ENCODE results near the gene EXOC6.
"Not testable (repeated sequence)": the region's sequence is repeated elsewhere in the genome, so short reads cannot be mapped to it uniquely, and the experiment has no call there.

The EXOC6 gene

DNA sequence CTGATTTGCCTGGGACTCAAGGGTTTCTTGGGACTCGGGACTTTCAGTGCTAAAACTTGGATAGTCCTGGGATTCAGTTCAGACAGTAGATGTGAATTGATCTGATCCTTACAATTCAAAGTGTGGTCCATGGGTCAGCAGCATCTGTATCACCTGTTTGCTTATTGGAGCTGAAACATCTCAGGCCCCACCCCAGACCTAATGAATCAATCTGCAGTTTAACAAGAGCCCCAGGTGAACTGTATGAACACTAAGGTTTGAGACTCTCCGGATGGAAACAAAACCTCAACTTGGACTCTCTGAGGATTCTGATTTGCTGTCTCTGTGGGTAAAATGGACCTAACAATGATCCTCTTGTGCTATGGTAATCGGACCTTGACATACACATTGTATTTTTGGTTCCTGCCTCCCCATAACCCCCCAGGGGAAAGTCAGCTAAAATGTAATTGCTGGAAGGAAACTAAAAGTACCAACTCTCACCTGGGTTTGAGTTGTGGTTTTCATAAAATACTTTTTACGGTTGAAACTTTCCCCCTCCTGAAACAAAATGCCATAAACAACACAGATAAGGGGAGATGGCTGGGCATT is 237.0 kb downstream of the EXOC6 start:
- no peak for DNase-seq

DNA sequence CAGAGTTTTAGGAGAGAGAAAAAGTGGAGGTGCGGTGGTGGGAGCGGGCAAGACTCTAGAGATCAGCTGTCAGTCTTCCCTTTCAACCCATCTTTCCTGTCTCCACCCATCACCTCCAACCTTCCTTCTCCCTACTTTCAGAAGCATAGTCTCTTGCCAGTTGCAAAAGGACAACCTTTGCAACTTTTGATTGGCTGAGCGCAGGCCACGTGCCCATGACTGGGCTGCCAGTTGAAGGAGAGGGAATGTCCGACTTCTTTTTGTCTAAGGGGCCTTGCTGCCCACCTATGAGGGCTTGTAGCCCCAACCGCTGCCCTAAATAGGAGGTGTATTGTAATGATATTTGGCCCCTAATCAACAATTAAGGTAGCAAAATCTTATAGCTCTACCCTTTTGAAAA is 238.0 kb downstream of the EXOC6 start:
- DNase-seq: no peak

DNA sequence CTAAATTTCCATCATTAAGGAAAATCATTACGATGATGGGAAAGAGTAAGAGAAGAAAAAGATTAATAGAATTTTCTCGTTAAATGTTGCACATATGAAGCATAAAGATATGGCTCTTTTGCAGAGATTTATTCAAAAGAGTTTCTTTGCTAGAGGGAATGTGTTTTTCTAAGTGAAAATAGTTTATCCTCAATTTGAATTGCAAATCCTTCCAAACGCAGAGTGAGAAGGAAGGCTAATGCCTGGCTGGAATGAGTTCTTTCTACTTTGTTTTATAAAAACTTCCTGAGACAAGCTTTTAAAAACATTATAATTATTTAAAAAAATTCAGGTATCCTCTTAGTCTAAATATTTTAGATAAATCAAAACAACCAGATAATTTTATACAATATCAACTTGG is 239.5 kb downstream of the EXOC6 start:
- no peak for DNase-seq

DNA sequence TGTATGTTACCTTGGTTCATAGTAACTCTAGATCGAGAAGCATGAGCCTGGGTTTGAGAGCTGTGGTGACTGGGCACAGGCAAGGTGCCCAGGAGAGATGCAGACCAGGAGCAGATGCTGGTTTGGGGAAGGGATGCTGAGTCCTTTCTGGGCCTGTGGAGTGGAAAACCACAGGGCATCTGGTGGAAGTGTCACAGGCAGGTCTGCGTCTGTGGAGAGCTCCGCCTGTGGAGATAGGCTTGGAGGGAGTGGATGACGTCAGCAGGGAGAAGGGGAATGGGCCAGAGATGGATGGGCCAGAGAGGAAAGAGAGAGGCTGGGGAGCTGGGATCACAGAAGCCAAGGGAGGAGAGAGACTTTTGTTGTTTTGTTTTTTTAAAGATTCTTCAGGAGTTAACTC is 240.1 kb downstream of the EXOC6 start:
- DNase-seq: no peak

DNA sequence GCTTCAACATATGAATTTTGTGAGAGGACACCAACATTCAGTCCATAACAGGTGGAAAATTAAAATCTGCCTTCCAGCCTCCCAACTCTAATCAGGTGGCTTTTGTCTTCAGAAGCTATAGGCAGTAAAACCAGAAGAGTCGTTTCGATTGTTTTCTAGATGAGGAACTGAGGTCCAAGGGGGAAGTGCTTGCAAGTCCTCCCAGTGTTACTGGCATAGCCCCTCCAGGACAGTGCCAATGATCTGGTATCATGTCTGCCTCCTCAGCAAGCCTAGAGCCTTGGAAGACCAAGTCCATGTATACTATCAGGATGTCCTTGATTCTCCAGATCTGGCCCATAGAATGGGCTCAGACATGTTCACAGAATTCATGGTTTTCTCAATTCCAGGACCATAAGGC is 242.3 kb downstream of the EXOC6 start:
- DNase-seq: no peak

DNA sequence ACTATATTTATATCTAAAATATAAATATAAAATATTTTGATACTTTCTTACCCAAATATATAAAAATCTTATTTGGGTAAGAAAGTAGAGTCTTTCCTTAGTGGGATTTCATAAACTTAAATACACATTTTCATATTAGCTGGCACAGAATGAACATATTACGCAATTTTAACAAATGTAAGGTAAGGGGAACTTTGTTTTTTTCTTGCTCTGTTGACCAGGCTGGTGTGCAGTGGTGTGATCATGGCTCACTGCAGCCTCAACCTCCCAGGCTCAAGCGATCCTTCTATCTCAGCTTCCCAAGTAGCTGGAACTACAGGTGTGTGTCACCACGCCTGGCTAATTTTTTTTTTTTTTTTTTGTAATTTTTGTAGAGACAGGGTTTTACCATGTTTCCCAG is 243.6 kb downstream of the EXOC6 start:
- no peak for DNase-seq

DNA sequence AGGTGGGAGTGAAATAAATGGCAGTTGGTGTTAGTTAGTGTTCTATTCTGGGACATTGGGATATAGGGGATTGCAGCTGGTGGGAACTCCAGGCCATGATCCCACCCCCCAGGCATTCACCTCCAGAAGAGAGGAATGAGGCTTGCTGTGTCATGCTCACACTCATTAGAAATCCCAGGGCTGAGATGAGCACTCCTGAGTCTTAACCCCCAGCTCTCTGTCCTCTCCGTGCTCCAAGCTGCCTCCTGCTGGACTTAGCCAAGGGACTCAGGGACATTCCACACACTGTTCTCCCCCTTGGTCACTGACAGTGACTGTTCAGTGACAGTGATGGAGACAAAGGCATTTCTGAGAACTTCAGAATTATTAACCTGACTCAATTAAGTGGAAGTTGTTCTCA is 246.9 kb downstream of the EXOC6 start:
- no peak for DNase-seq

DNA sequence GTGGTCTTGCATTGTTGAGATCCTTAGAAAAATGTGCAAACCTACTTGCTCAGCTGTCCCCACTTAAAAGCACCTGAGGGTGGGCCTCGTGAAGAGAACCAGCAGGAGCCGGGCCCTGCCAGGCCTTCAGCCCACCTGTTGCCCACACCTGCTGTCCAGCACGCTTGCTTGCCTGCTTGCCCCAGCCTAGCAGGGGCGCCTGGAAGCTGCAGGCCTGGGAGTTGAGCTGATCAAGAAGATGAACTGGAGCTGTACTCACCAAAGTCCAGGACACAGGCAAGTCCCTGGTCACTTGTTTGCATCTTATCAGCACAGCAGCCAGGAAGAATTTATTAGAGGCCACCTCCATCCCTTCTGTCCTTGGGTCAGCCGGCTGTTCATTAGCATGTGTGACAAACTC is 248.6 kb downstream of the EXOC6 start:
- no peak for DNase-seq

DNA sequence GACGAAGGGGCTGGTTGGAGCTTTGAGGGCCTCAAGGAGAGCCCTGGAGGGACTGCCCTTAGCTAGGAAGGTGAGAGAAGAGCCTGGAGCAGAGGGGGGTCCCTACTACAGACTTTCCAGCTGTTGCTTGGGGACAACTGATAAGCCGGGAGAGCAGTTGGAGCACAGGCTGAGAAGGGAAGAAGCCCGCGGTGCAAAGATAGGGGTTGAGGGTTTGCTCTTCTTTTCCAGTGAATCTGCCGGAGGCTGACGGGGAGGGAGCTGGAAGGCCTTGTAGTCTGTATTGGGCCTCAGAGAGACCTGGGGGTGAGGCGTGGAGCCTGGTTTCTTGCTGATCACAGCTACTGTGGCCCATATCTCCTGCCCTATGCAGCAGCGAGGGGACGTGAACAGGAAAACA is 249.1 kb downstream of the EXOC6 start:
- DNase-seq: no peak

DNA sequence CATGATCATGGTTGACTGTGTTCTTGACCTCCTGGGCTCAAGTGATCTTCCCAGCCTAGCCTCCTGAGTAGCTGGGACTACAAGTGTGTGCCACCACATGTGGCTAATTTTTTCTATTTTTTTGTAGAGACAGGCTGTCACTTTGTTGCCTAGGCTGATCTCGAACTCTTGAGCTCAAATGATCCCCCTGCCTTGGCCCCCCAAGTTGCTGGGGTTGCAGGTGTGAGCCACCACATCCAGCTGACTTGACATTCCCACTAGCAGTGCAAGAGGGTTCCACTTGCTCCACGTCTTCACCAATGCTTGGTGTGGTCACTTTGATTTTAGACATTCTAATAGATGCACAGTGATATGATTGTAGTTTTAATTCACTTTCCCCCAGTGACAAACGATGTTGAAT is 250.5 kb downstream of the EXOC6 start:
- no peak for DNase-seq

DNA sequence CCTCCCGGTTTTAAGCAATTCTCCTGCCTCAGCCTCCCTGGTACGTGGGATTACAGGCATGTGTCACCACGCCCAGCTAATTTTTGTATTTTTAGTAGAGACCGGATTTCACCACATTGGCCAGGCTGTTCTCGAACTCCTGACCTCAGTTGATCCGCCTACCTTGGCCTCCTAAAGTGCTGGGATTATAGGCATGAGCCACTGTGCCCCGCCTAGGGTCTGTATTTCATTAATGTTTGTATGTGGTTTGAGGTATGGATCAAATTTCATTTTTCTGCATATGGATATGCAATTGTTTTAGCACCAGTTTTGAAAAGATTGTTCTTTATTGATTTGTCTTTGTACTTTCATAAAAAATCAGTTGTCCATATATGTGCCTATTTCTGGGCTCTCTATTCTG is 251.3 kb downstream of the EXOC6 start:
- no peak for DNase-seq

DNA sequence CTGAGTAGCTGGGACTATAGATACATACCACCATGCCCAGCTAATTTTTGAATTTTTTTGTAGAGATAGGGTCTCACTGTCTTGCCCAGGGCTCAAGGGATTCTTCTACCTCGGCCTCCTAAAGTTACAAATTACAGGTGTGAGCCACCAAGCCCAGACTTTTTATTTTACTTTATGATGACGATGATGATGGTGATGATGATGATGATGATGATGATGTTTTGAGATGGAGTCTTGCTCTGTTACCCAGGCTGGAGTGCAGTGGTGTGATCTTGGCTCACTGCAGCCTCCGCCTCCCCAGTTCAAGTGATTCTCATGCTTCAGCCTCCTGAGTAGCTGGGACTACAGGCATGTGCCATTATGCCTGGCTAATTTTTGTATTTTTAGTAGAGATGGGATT is 252.8 kb downstream of the EXOC6 start:
- DNase-seq: not testable (repeated sequence)

DNA sequence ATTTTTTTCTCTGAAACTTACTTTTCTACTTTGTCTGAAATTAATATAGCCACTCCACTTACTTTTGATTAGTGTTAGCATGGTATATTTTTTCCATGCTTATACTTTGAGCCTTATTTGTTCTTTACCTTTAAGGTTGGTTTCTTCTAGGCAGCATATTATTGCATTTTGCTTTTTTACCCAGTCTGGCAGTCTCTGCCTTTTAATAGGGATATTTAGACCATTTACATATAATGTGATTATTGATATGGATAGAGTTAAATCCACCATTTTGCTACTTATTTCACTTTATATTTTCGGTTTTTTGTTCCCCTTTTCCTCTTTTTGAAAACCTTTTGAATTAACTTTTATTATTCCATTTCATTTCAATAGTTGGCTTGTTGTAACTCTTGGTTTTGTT is 255.6 kb downstream of the EXOC6 start:
- DNase-seq: no peak

DNA sequence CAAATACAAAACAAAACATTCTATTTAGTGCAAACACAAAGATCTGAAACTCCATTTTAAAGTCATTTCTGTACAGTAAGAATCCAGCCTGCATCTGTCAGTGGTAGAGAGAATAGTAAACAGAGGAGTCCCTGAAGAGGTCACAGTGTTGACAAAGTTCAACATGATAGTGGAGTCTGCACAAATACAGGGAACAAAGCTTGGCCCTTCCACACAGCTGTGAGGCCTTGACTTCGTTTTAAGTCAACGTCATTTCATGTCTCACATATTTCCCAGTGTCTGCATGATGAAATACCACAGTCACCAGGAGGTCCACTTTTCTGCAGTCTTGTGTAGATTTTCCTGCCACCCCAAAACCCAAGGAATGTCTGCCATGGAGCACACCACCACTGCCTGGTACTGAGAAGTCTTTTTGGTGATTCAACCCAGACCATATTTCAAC is 258.3 kb downstream of the EXOC6 start:
- no peak for DNase-seq

Measured in SIG-M5 (cell line).